GM18861 (cell line): Measurements from ENCODE around the gene HOXA3.
A peak's percentile ranks its signal among the peaks of the same experiment; 100 is the strongest.

Source experiments
- ATAC-seq: cut with Tn5 transposase; IDR thresholded peaks from one replicate; pipeline ENCODE4 v1.9.1; 2021; ENCODE audit not compliant: unreplicated experiment

Gene HOXA3

DNA sequence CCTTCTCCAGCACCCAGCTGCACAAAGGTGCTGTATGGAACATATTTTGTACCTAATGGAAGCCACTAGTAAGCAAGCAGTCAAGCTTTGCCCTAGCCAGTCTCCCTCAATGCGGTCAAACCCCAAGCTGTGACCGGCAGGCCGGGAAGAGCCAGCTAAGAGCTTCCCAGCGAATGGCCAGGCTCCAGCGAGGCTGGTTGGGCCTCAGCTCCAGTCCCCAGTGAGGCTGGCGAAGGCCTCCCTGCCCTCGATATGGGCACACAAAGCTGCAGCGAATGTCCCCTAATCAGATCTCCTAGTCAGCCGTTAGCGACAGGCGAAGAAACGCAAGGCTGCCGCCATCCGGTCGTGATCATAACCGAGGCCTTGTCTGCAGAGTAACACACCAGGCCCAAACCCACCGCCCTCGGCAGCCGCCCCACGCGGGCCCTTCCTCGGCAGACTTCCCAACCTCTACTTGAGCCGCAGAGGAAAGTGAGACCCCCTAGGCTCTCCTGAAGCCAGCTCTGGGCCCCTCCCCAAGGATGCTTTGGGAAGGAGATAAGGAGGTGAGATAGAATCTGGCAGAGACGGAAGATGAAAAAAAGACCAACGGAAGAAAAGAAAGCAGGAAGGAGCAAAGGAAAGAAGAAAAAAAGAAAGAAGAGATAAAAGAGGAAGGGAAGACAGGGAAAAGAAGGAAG lies 16.0 kb upstream of the HOXA3 start:
- ATAC-seq = no peak

GRCh38 chr7:27167916-27168264 lies 15.5 kb upstream of the HOXA3 start:
- ATAC-seq = no peak

GRCh38 chr7:27166531-27167505 lies 14.4 kb upstream of the HOXA3 start:
- no peak for ATAC-seq

GRCh38 chr7:27165996-27166530 lies 13.7 kb upstream of the HOXA3 start:
- ATAC-seq = no peak

- no peak for ATAC-seq
These were observed 13.0 kb upstream of the HOXA3 start, which contains the start of gene HOXA9 for GRCh38 chr7:27165089-27165995. TSS of gene HOXA9 (minus strand) at chr7:27165537. CDS start at chr7:27165457, 80 bp downstream.

GRCh38 chr7:27164367-27165088 lies 12.1 kb upstream of the HOXA3 start:
- ATAC-seq = no peak

GRCh38 chr7:27164045-27164366 lies 11.6 kb upstream of the HOXA3 start:
- ATAC-seq = no peak

GRCh38 chr7:27163288-27164044 lies 11.1 kb upstream of the HOXA3 start:
- no peak for ATAC-seq

DNA sequence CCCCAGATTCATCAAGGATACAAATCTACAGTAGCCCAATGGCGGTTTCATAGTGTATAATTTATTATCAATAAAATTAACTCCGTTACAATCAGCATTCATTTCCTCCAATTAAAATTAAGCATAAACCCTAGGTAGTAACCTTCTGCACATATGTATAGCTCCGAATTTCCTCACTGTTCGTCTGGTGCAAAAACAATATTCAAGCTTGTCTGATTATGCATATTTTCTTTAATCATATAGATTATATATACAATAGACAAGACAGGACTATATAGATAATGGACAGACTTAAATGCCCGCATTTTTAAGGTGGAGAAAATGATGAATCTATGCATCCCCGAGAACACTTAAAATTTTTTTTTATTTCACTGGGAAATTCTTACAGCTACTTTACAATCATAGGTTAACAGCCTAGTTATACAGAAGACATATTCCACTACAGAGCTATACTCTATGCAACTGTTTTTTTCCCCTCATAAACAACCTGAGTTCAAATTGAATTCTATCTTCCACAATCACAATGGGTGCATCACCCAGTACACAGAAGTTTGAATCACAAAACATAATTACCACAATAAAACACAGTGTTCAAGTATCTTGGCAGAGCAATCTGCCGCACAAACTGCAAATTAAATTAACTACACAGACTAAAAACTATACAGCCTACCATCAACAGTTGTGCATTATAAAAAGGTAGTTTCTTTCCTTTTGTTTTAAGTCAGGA lies 10.3 kb upstream of the HOXA3 start:
- ATAC-seq = no peak

DNA sequence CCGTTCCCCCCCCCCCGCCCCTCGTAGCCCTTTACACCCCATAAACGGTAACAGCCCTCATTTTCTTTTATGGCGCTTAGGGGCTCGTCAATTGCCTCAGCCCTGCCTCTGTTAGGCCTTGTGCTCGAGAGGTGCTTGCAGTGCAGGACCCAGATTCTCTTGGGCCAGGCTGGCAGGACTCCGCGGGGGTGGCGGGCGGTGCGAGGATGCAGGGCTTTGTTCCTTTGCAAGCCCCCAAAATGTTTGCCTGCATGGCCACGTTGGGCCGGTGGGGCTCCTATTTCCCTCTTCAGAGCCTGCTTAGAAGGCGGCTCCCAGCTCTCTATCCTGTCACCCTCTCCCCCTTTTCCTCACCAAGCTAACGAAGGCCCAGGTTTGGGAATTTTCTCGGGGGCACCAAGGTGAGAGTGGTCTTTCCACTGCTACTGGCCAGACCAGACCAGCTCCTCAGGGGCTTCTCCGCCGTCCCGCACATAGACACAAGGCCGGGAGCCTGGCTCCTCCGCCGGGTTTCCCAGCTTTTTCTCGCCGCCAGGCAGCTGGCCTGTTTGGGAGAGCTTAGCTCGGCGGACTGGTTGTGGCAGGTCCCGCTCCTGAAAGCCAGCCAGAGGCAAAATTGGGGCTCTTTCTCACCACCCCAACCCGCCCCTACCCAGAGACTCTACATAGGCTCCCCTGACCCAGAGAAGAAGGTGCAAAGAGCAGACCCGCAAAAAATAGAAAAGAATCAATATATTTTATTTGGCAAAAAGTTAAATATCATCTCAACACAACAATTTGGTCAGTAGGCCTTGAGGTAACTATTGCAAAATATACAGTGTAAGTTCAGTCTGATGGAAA lies 9.6 kb upstream of the HOXA3 start:
- ATAC-seq = no peak

DNA sequence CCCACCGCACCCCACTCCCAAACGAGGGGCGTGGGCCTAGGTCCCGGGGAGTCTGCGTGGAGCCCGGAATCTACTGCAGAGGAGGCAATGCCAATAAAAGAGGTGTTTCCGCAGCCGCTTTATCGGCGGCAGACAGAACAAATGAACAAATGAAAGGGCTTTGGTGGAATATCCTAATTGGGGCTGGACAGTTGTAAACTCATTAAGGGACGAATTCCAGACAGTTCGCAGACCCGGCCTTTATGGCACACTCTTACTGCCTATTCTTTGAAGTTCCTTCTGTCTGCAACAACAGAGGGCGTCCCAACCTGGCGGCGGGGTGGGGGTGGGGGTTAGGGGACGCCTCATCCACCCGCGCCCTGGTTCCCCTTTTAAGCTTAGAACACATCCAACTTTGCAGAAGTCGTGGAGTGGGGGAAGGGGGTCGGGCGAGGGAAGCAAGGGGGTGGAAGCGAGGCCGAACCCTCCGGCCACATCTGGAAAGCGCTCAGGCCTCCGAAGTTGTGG lies 8.9 kb upstream of the HOXA3 start:
- no peak for ATAC-seq

DNA sequence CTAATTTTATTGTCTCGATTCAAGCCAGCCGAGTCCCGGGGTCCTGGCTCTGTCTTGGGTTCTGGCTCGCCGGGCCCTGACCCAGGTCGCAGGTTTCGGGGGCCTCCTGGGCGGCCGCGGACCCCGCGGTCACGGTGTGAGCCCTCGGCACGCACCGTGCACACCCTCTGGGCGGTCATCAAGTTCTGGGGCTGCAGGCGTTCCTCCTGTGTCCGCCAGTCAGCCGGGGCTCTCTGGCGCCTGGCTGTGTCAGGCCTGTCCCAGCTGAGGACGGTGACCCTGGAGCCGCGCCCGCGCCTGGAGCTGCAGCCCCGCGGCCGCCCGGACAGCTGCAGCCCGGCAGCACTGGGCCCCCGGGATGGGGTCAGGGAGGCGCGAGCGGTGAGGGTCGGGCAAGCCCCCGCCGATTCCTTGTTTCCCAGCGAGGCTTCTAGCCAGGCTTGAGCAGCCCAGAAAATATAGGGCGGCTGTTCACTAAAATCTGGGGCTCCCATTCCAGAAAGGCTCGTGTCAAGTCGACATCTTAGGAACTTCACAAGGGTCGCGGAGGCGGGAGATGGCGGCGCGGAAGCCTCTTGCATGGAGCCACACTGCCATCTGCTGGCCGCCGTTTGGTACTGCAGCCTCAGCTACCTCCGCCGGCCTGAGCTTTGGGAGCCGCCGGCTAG lies 8.3 kb upstream of the HOXA3 start:
- peak; percentile 47 for ATAC-seq

GRCh38 chr7:27160145-27160545 lies 7.8 kb upstream of the HOXA3 start:
- ATAC-seq = no peak

DNA sequence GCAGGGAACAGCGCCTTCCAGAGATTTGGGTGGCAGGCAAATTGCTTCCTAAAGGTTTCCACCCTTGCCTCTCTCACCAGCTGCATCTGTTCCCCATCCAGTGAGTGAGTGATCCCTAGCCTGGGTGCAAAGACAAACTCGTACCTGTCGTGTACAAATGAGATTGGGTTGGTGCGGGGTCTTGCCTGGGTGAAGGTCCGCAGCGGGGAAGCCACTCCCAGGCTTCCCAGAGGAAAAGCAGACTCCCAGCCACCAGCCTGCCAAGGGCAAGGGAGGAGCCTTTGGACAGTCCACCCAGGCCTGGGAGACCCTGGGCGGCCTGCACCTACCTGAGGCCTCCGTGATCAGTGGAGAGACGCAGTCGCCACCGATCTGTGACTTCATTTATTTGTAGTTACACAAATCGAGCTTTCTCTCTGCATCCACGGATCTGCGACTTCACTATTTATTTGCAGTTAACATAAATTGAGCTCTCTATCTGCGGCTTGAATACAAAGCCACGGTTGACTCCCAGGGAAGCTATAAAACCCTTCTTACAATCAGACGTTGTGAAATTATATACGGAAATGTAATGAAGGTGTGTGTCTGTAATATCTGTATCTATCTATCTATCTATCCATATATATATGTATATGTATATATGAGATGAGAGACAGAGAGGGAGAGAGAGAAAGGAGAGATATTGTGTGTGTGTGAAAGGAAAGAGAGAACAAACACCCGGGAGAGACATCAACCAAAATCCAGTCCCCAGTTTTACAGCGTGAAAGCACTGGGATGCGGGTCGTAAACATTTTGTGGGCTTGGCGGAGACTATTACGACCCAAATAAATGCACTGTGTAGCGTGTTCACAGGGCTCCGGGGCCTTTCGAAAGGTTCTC lies 7.1 kb upstream of the HOXA3 start:
- ATAC-seq = no peak

DNA sequence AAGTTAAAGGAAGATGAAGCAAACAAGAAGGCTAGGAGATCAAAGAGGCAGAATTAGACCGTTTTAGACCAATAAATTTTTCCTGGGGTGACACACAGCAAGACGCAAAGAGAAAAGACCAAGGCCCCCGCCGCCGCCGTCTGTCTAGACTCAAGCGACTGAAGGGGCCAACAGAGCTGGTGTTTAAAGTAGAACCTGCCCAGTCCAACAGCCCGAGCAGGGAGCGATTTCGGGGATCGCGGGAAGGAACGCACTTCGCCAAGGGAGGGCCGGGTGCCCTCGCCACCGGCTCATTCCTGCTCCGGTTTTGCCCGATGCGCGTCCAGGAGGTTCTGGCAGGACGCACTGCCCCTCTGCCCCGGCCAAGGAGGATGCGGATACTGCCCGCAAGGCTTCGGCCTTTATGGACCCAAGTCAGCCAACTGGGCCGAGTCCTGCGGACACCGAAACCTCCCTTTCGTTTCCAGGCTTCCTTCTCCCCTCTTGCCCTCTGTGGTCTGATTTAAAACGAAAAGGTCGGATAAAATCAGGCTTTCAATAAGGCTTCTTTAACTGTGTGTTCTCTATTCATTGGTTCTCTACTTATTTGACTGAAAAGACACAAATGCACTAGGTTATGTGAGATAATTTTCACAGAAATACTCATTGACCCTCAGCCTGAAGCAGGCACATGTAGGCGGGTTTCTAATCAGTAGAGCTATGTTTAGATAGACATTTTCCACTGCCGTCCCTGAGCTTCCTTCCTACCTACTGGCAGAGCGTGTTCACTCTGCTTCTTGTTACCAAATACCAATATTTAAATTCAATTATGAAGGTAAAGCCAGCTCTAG lies 6.3 kb upstream of the HOXA3 start:
- ATAC-seq = no peak
